Endothelial cell of umbilical vein (primary cell): ENCODE measurements around the gene PKP4.

ENCODE experiments used
- EZH2 ChIP-seq: IDR thresholded peaks from 2 replicates; pipeline ENCODE4 v1.6.1; 2012; ENCODE audit warnings: borderline replicate concordance, low read depth, mild to moderate bottlenecking, moderate library complexity, low read length, inconsistent platforms; ENCODE audit not compliant: severe bottlenecking
- FOS ChIP-seq: IDR thresholded peaks from 2 replicates; pipeline ENCODE4 v1.6.1; 2011; ENCODE audit warnings: mild to moderate bottlenecking, low read length, moderate library complexity, borderline replicate concordance; ENCODE audit not compliant: insufficient read depth
- GATA2 ChIP-seq: IDR thresholded peaks from 2 replicates; pipeline ENCODE4 v1.7.0; 2011; ENCODE audit warnings: low read depth, mild to moderate bottlenecking, moderate library complexity, mixed read lengths, low read length; ENCODE audit not compliant: insufficient read length, insufficient read depth
- JUN ChIP-seq: IDR thresholded peaks from 2 replicates; pipeline ENCODE4 v1.6.1; 2011; ENCODE audit warnings: borderline replicate concordance, low read depth; ENCODE audit not compliant: insufficient read length, insufficient read depth
- MYC ChIP-seq: IDR thresholded peaks from one replicate; pipeline ENCODE4 v1.6.1; 2011; ENCODE audit warnings: mild to moderate bottlenecking, low read depth, low read length
- POLR2A ChIP-seq: IDR thresholded peaks from 2 replicates; pipeline ENCODE4 v1.6.1; 2012; ENCODE audit warnings: low read depth, mild to moderate bottlenecking, control low read depth, low read length
- POLR2AphosphoS5 ChIP-seq: IDR thresholded peaks from 2 replicates; pipeline ENCODE4 v1.6.1; 2012; ENCODE audit warnings: low read depth, mild to moderate bottlenecking, control low read depth, low read length, moderate library complexity; ENCODE audit not compliant: insufficient read depth
- TF ChIP-seq, protein P1 (sequence below), 2 donors: IDR thresholded peaks; 1 replicate in 1 of 2; 2 replicates in 1 of 2; pipeline ENCODE4 v1.5.1; 2011; ENCODE audit warnings: low read length in 2 of 2, mild to moderate bottlenecking in 2 of 2, moderate library complexity in 2 of 2, control low read depth in 1 of 2, inconsistent platforms in 1 of 2, low read depth in 1 of 2; ENCODE audit not compliant: insufficient read depth in 1 of 2; ENCODE audit errors: extremely low read depth in 1 of 2
- TF ChIP-seq, protein P2 (sequence below): IDR thresholded peaks from 2 replicates; pipeline ENCODE4 v1.6.1; 2011; ENCODE audit not compliant: insufficient read depth, insufficient read length

DNA sequence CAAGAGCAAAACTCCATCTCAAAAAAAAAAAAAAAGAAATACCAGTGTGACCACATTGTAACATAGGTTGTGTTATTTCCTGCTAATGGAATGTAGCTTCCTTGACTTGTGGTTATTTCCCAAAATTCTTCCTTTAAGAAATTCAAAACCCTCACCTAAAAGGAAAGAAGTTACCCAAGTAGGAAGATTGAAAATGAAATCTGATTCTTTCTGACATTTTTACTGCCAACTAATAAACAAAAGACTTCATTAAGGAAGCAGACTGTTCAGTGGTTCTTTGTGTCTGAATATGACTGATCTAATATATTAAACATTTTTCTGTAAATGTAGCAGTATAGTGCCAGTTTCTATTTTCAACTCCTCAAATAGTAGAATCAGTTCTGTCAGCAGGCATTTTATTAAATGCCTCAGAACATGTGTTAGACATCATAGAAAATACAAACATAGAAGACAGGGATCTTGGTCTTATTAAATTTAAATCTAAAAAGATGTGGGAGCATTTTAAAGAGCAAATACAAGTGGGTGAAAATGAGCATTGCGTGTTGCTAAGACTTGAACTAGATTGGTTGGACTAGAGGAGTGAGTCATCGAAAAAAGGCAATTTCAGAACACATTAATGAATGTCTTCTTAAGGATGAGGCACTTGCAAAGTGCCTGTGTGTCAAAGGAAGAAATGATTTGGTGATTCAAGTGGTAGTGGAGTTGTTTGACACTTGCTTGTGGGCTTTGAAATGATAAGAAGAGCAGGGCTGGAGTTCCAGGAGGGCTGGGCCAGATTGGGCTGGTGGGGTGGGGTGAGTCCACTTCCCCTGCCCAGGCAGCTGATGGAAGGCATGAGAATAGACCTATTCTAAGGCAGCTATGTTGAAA is 53.4 kb downstream of the PKP4 start:
- no peak for TF ChIP-seq POLR2AphosphoS5
- TF ChIP-seq, protein P1, sequence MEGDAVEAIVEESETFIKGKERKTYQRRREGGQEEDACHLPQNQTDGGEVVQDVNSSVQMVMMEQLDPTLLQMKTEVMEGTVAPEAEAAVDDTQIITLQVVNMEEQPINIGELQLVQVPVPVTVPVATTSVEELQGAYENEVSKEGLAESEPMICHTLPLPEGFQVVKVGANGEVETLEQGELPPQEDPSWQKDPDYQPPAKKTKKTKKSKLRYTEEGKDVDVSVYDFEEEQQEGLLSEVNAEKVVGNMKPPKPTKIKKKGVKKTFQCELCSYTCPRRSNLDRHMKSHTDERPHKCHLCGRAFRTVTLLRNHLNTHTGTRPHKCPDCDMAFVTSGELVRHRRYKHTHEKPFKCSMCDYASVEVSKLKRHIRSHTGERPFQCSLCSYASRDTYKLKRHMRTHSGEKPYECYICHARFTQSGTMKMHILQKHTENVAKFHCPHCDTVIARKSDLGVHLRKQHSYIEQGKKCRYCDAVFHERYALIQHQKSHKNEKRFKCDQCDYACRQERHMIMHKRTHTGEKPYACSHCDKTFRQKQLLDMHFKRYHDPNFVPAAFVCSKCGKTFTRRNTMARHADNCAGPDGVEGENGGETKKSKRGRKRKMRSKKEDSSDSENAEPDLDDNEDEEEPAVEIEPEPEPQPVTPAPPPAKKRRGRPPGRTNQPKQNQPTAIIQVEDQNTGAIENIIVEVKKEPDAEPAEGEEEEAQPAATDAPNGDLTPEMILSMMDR (IDR thresholded peaks at IDR 0.05; ENCODE audit: extremely low read depth in 1 of 2, insufficient read depth in 1 of 2, low read depth in 1 of 2, low read length in 2 of 2): no peak
- TF ChIP-seq EZH2: no peak
- TF ChIP-seq POLR2A: no peak
- TF ChIP-seq FOS: peak; percentile 11
- TF ChIP-seq, protein P2, sequence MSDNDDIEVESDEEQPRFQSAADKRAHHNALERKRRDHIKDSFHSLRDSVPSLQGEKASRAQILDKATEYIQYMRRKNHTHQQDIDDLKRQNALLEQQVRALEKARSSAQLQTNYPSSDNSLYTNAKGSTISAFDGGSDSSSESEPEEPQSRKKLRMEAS: no peak
- TF ChIP-seq JUN: no peak
- no peak for TF ChIP-seq MYC
- TF ChIP-seq GATA2: no peak
